T-helper 17 cell (primary cell): ENCODE measurements around the gene ASB12. TPM values are rescaled to one million over a fixed set of nuclear protein-coding genes. Genes with fewer than 3 reads are reported as not detected.

Source experiments
- total RNA-seq, 4 donors: library from RNA in 2 of 4; stranded (reverse) in 2 of 4; gene quantifications; one replicate each; pipeline ENCODE4 v1.2.3 and lab custom pipeline; 2022 to 2026

The ASB12 gene
- total RNA-seq, 2 donors from 2014 or later = 0.22 TPM; not detected in 1

Other genes starting within 250 kb of the ASB12 start
- gene AMER1, start 24.9 kb downstream of the ASB12 start, total RNA-seq = 1 to 10 TPM; 3.2 to 3.8 TPM
- 1 to 10 TPM; 3.1 to 8.1 TPM for gene MTMR8, start 164.8 kb upstream of the ASB12 start, total RNA-seq